GM23338 (cell line): ENCODE data around the gene AFAP1. TPM values are rescaled to one million over a fixed set of nuclear protein-coding genes. Genes with fewer than 3 reads are reported as not detected.

Source experiments
- ATAC-seq: fragments of 200-7000 bp; cut with Tn5 transposase; 3 replicates; pipeline ENCODE4 v1.9.1; 2020
- DNase-seq: peaks from one replicate; pipeline ENCODE4 v3.0.0-alpha.2; 2015; ENCODE audit warnings: low spot score
- H2AFZ ChIP-seq: fragments of 200-600 bp; sonication (generic); 2 replicates; pipeline ENCODE4 v1.8.0; 2016; ENCODE audit warnings: antibody characterized with exemption, mild to moderate bottlenecking, moderate library complexity
- H3F3A ChIP-seq: fragments of 200-600 bp; sonication (generic); replicated peaks from 2 replicates; pipeline ENCODE4 v1.8.0; 2017; ENCODE audit warnings: antibody characterized with exemption, mixed run types, low read depth
- H3K27ac ChIP-seq: fragments of 200-600 bp; sonication (generic); 2 replicates; pipeline ENCODE4 v1.6.1; 2016; ENCODE audit warnings: low read depth
- H3K27me3 ChIP-seq: fragments of 200-600 bp; sonication (generic); 2 replicates; pipeline ENCODE4 v1.8.0; 2016; ENCODE audit warnings: mild to moderate bottlenecking, mixed run types, moderate library complexity; ENCODE audit not compliant: insufficient read depth
- H3K36me3 ChIP-seq: fragments of 200-600 bp; sonication (generic); 2 replicates; pipeline ENCODE4 v1.8.0; 2016; ENCODE audit warnings: mild to moderate bottlenecking; ENCODE audit not compliant: insufficient read depth
- H3K4me1 ChIP-seq: fragments of 200-600 bp; sonication (generic); 2 replicates; pipeline ENCODE4 v1.8.0; 2016; ENCODE audit warnings: mild to moderate bottlenecking, moderate library complexity; ENCODE audit not compliant: insufficient read depth
- H3K4me2 ChIP-seq: fragments of 200-600 bp; sonication (generic); 2 replicates; pipeline ENCODE4 v1.7.1; 2017; ENCODE audit warnings: mixed run types
- H3K4me3 ChIP-seq: fragments of 200-600 bp; sonication (generic); 2 replicates; pipeline ENCODE4 v1.6.1; 2016; ENCODE audit warnings: mixed run types
- H3K79me2 ChIP-seq: fragments of 200-600 bp; sonication (generic); replicated peaks from 2 replicates; pipeline ENCODE4 v1.8.0; 2017; ENCODE audit warnings: mild to moderate bottlenecking; ENCODE audit not compliant: insufficient read depth
- H3K9me2 ChIP-seq: fragments of 200-600 bp; sonication (generic); 2 replicates; pipeline ENCODE4 v1.8.0; 2017; ENCODE audit not compliant: insufficient read depth
- H4K20me1 ChIP-seq: fragments of 200-600 bp; sonication (generic); replicated peaks from 2 replicates; pipeline ENCODE4 v1.8.0; 2017; ENCODE audit warnings: mild to moderate bottlenecking; ENCODE audit not compliant: insufficient read depth
- H3K27ac Mint-ChIP-seq: 2 replicates; pipeline ENCODE4 v1.8.0; 2020; ENCODE audit warnings: inconsistent platforms, mild to moderate bottlenecking, moderate library complexity, mixed read lengths
- H3K27me3 Mint-ChIP-seq: 3 replicates; pipeline ENCODE4 v1.8.0; 2022; ENCODE audit warnings: low read depth, mild to moderate bottlenecking, moderate library complexity, mixed read lengths, inconsistent platforms; ENCODE audit not compliant: insufficient read depth, poor library complexity
- H3K36me3 Mint-ChIP-seq: 3 replicates; pipeline ENCODE4 v1.8.0; 2021; ENCODE audit warnings: low read depth, mild to moderate bottlenecking, inconsistent platforms, moderate library complexity, mixed read lengths
- H3K4me1 Mint-ChIP-seq: 3 replicates; pipeline ENCODE4 v1.8.0; 2020; ENCODE audit warnings: mild to moderate bottlenecking, inconsistent platforms, mixed read lengths
- H3K4me3 Mint-ChIP-seq: 3 replicates; pipeline ENCODE4 v1.8.0; 2021; ENCODE audit warnings: moderate library complexity, mild to moderate bottlenecking, inconsistent platforms, mixed read lengths
- H3K9me3 Mint-ChIP-seq: 3 replicates; pipeline ENCODE4 v1.8.0; 2020; ENCODE audit warnings: moderate library complexity, mild to moderate bottlenecking, inconsistent platforms, mixed read lengths
- CREB1 ChIP-seq: fragments of 250-450 bp; sonication (Bioruptor Pico); IDR thresholded peaks from 2 replicates; pipeline ENCODE4 v1.5.0; 2020; ENCODE audit warnings: low read depth, mild to moderate bottlenecking, moderate library complexity
- CTCF ChIP-seq, 2 experiments: fragments of 200-600 bp in 1 of 2; sonication (generic) in 1 of 2; conservative IDR thresholded peaks; 2 replicates each; pipeline versions ENCODE4 v1.5.1 to v1.6.1; 2016 to 2017; ENCODE audit warnings: antibody characterized with exemption in 2 of 2, low read depth in 2 of 2, mild to moderate bottlenecking in 2 of 2, moderate library complexity in 1 of 2
- ETS1 ChIP-seq: IDR thresholded peaks from 2 replicates; pipeline ENCODE4 v1.6.1; 2016; ENCODE audit warnings: antibody characterized with exemption
- EZH2 ChIP-seq: fragments of 200-600 bp; sonication (generic); IDR thresholded peaks from one replicate; pipeline ENCODE4 v1.8.0; 2017; ENCODE audit warnings: antibody characterized with exemption, mild to moderate bottlenecking, low read depth; ENCODE audit not compliant: unreplicated experiment
- EZH2phosphoT487 ChIP-seq: fragments of 200-600 bp; sonication (generic); IDR thresholded peaks from one replicate; pipeline ENCODE4 v1.8.1; 2018; ENCODE audit warnings: antibody characterized with exemption; ENCODE audit not compliant: unreplicated experiment
- JUNB ChIP-seq: IDR thresholded peaks from one replicate; pipeline ENCODE4 v1.6.1; 2016; ENCODE audit warnings: antibody characterized with exemption; ENCODE audit not compliant: unreplicated experiment
- NANOG ChIP-seq: IDR thresholded peaks from 2 replicates; pipeline ENCODE4 v1.6.1; 2016; ENCODE audit warnings: antibody characterized with exemption, borderline replicate concordance
- POLR2AphosphoS5 ChIP-seq: IDR thresholded peaks from 2 replicates; pipeline ENCODE4 v1.6.1; 2016; ENCODE audit warnings: antibody characterized with exemption, low read depth
- REST ChIP-seq: IDR thresholded peaks from one replicate; pipeline ENCODE4 v1.6.1; 2018; ENCODE audit warnings: antibody characterized with exemption; ENCODE audit not compliant: unreplicated experiment
- STAT1 ChIP-seq: IDR thresholded peaks from one replicate; pipeline ENCODE4 v1.6.1; 2016; ENCODE audit warnings: antibody characterized with exemption; ENCODE audit not compliant: unreplicated experiment
- ZNF331 ChIP-seq: fragments of 250-450 bp; sonication (Bioruptor Pico); IDR thresholded peaks from 2 replicates; pipeline ENCODE4 v1.5.0; 2020; ENCODE audit warnings: low read depth, mild to moderate bottlenecking, moderate library complexity
- polyA plus RNA-seq: library from polyadenylated mRNA; unstranded; fragments of >200 nt; fragmentation: Nextera tagmentation; extraction: Ambion mirVana; gene quantifications from 2 replicates; pipeline ENCODE4 v1.2.1, GENCODE V29; 2016
- total RNA-seq: library from RNA; depleted of rRNA; stranded (reverse); fragments of >200 nt; shearing (Covaris generic); gene quantifications from 2 replicates; pipeline ENCODE4 v1.2.3, GENCODE V29; 2014
- TF ChIP-seq, protein P1 (sequence below): fragments of 250-450 bp; sonication (Bioruptor Pico); IDR thresholded peaks from 2 replicates; pipeline ENCODE4 v1.5.0; 2020; ENCODE audit warnings: mild to moderate bottlenecking, moderate library complexity

Gene AFAP1
- total and polyA plus RNA-seq, 2 experiments from 2014 or later: 6.5 to 21.5 TPM

DNA sequence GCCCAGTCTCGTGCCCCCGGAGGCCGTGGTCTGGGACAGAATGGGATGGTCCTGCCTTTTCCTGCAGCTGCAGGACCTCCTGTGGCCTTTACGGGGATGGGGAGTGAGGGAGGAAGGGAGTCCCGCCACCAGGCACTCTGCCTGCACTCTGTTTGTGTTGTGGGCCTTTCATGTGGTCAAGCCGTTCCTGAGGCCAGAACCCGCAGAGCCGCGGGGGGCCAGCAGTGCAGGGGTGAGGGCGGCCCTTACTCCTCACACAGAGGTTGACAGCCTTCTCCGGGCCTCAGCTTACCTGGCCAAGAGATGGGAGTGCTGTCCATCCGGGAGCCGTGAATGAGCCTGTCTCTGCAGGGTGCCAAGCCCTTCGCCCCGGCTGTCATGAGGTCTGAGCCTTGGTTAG is 230.7 kb downstream of the AFAP1 start:
- Histone ChIP-seq H3K27me3 (no peaks in the 10 kb centered on the region), H4K20me1 (no peaks in the 10 kb centered on the region), H3K4me3 (no peak overlapping the region), H3K4me2 (no peak overlapping the region), H2AFZ (no peak overlapping the region), H3K27ac (no peak overlapping the region), H3K79me2 (no peaks in the 10 kb centered on the region), H3K36me3 (no peaks in the 10 kb centered on the region), H3K9me2 (no peaks in the 10 kb centered on the region), H3K4me1 (no peaks in the 10 kb centered on the region), H3F3A (no peaks in the 10 kb centered on the region)
- H3K4me3 Mint-ChIP-seq: no peak overlapping the region
- DNase-seq (no peak), ATAC-seq (no peak)
- H3K9me3 Mint-ChIP-seq: no peaks in the 10 kb centered on the region
- no peak for TF ChIP-seq CTCF (conservative IDR thresholded peaks at IDR 0.05; ENCODE audit: low read depth in 2 of 2)
- TF ChIP-seq, protein P1, sequence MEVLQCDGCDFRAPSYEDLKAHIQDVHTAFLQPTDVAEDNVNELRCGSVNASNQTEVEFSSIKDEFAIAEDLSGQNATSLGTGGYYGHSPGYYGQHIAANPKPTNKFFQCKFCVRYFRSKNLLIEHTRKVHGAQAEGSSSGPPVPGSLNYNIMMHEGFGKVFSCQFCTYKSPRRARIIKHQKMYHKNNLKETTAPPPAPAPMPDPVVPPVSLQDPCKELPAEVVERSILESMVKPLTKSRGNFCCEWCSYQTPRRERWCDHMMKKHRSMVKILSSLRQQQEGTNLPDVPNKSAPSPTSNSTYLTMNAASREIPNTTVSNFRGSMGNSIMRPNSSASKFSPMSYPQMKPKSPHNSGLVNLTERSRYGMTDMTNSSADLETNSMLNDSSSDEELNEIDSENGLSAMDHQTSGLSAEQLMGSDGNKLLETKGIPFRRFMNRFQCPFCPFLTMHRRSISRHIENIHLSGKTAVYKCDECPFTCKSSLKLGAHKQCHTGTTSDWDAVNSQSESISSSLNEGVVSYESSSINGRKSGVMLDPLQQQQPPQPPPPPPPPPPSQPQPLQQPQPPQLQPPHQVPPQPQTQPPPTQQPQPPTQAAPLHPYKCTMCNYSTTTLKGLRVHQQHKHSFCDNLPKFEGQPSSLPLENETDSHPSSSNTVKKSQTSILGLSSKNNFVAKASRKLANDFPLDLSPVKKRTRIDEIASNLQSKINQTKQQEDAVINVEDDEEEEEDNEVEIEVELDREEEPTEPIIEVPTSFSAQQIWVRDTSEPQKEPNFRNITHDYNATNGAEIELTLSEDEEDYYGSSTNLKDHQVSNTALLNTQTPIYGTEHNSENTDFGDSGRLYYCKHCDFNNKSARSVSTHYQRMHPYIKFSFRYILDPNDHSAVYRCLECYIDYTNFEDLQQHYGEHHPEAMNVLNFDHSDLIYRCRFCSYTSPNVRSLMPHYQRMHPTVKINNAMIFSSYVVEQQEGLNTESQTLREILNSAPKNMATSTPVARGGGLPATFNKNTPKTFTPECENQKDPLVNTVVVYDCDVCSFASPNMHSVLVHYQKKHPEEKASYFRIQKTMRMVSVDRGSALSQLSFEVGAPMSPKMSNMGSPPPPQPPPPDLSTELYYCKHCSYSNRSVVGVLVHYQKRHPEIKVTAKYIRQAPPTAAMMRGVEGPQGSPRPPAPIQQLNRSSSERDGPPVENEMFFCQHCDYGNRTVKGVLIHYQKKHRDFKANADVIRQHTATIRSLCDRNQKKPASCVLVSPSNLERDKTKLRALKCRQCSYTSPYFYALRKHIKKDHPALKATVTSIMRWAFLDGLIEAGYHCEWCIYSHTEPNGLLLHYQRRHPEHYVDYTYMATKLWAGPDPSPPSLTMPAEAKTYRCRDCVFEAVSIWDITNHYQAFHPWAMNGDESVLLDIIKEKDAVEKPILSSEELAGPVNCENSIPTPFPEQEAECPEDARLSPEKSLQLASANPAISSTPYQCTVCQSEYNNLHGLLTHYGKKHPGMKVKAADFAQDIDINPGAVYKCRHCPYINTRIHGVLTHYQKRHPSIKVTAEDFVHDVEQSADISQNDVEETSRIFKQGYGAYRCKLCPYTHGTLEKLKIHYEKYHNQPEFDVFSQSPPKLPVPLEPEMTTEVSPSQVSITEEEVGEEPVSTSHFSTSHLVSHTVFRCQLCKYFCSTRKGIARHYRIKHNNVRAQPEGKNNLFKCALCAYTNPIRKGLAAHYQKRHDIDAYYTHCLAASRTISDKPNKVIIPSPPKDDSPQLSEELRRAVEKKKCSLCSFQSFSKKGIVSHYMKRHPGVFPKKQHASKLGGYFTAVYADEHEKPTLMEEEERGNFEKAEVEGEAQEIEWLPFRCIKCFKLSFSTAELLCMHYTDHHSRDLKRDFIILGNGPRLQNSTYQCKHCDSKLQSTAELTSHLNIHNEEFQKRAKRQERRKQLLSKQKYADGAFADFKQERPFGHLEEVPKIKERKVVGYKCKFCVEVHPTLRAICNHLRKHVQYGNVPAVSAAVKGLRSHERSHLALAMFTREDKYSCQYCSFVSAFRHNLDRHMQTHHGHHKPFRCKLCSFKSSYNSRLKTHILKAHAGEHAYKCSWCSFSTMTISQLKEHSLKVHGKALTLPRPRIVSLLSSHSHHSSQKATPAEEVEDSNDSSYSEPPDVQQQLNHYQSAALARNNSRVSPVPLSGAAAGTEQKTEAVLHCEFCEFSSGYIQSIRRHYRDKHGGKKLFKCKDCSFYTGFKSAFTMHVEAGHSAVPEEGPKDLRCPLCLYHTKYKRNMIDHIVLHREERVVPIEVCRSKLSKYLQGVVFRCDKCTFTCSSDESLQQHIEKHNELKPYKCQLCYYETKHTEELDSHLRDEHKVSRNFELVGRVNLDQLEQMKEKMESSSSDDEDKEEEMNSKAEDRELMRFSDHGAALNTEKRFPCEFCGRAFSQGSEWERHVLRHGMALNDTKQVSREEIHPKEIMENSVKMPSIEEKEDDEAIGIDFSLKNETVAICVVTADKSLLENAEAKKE (CRISPR knock-in tag): no peak
- no peak for TF ChIP-seq CREB1 (CRISPR knock-in tag)
- no peak for TF ChIP-seq EZH2phosphoT487
- no peak for TF ChIP-seq EZH2
- no peak for TF ChIP-seq ETS1
- TF ChIP-seq ZNF331 (CRISPR knock-in tag): no peak
- no peak for TF ChIP-seq JUNB
- no peak for TF ChIP-seq POLR2AphosphoS5
- no peak for TF ChIP-seq STAT1
- TF ChIP-seq REST: no peak
- TF ChIP-seq NANOG: no peak
- no peaks in the 10 kb centered on the region for H3K36me3 Mint-ChIP-seq
- H3K27ac Mint-ChIP-seq: no peak overlapping the region
- H3K27me3 Mint-ChIP-seq: no peaks in the 10 kb centered on the region
- no peaks in the 10 kb centered on the region; the same call in 1 of the 3 replicates for H3K4me1 Mint-ChIP-seq
